ENCODE measurements around the gene SLC6A7.

DNA sequence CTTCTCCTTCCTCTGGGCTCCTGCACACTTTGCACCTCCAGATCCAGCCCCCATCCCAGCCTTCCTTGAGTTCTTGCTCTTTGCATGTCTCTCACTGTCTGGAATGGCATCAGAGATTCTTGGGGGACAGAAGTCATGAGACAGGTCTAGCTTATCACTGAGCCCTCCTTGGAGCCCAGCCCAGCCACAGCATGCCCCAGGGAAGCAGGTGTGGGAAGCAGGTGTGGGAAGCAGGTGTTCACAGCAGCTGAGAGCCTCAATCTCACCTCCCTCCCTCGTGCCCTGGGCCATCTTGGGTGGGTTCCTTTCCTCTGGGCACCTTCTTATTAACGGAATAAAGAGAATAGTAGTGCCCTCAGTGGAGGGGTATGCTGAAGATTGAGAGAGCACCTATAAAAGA lies 27.2 kb downstream of the SLC6A7 start:
- TF ChIP-seq, protein P1, sequence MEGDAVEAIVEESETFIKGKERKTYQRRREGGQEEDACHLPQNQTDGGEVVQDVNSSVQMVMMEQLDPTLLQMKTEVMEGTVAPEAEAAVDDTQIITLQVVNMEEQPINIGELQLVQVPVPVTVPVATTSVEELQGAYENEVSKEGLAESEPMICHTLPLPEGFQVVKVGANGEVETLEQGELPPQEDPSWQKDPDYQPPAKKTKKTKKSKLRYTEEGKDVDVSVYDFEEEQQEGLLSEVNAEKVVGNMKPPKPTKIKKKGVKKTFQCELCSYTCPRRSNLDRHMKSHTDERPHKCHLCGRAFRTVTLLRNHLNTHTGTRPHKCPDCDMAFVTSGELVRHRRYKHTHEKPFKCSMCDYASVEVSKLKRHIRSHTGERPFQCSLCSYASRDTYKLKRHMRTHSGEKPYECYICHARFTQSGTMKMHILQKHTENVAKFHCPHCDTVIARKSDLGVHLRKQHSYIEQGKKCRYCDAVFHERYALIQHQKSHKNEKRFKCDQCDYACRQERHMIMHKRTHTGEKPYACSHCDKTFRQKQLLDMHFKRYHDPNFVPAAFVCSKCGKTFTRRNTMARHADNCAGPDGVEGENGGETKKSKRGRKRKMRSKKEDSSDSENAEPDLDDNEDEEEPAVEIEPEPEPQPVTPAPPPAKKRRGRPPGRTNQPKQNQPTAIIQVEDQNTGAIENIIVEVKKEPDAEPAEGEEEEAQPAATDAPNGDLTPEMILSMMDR (IDR thresholded peaks at IDR 0.05) = no peak
- no peak for TF ChIP-seq POLR2A (IDR thresholded peaks at IDR 0.05)
- no peak for TF ChIP-seq POLR2AphosphoS5 (IDR thresholded peaks at IDR 0.05)

Measured in upper lobe of left lung (tissue), 4 donors.